GM21825 (cell line): ENCODE measurements around the gene NCOA3.

ENCODE experiments used
- ATAC-seq: cut with Tn5 transposase; IDR thresholded peaks from one replicate; pipeline ENCODE4 v1.9.1; 2021; ENCODE audit warnings: mild to moderate bottlenecking, moderate library complexity; ENCODE audit not compliant: unreplicated experiment

The NCOA3 gene

GRCh38 chr20:47699818-47700217 is 198.1 kb downstream of the NCOA3 start:
- ATAC-seq, result no peak

GRCh38 chr20:47700327-47700726 is 198.6 kb downstream of the NCOA3 start:
- ATAC-seq, result no peak

GRCh38 chr20:47701612-47702011 is 199.9 kb downstream of the NCOA3 start:
- ATAC-seq, result no peak

- no peak for ATAC-seq
Measured at GRCh38 chr20:47703748-47704147, 202.1 kb downstream of the NCOA3 start.

GRCh38 chr20:47704746-47705496 is 203.2 kb downstream of the NCOA3 start:
- no peak for ATAC-seq

GRCh38 chr20:47705497-47705856 is 203.8 kb downstream of the NCOA3 start:
- ATAC-seq, result no peak

- no peak for ATAC-seq
Measured at GRCh38 chr20:47706345-47706744, 204.7 kb downstream of the NCOA3 start.
